Nephron (organoid): ENCODE measurements around the gene ZNF512B.
A peak's percentile ranks its signal among the peaks of the same experiment; 100 is the strongest.

Experiments used
- H3K27ac Mint-ChIP-seq, 3 experiments: 2 replicates each; pipeline ENCODE4 v1.8.0; 2020; ENCODE audit warnings: mixed read lengths in 3 of 3, mild to moderate bottlenecking in 2 of 3, moderate library complexity in 1 of 3
- H3K27me3 Mint-ChIP-seq: 2 replicates; pipeline ENCODE4 v1.8.0; 2021; ENCODE audit warnings: low read depth, mild to moderate bottlenecking, moderate library complexity, mixed read lengths
- H3K36me3 Mint-ChIP-seq: 2 replicates; pipeline ENCODE4 v1.8.0; 2020; ENCODE audit warnings: low read depth, mixed read lengths
- H3K4me1 Mint-ChIP-seq: 2 replicates; pipeline ENCODE4 v1.8.0; 2020; ENCODE audit warnings: mixed read lengths
- H3K4me3 Mint-ChIP-seq, 3 experiments: 2 replicates each; pipeline ENCODE4 v1.8.0; 2020; ENCODE audit warnings: mild to moderate bottlenecking in 3 of 3, mixed read lengths in 3 of 3, moderate library complexity in 2 of 3
- H3K9me3 Mint-ChIP-seq: 2 replicates; pipeline ENCODE4 v1.8.0; 2020; ENCODE audit warnings: mixed read lengths
- TF ChIP-seq, protein P1 (sequence below), 3 experiments: fragments of 200-600 bp; sonication (generic); IDR thresholded peaks; one replicate each; pipeline ENCODE4 v1.5.0; 2021; ENCODE audit warnings: antibody characterized with exemption in 3 of 3; ENCODE audit not compliant: unreplicated experiment in 3 of 3

Gene ZNF512B

GRCh38 chr20:64009811-64010387 lies 40.2 kb upstream of the ZNF512B start:
- no peak overlapping the region for H3K4me3 Mint-ChIP-seq
- H3K4me1 Mint-ChIP-seq, result no peaks in the 10 kb centered on the region
- peak overlapping the region in 1 of 3 experiments; percentile 51 for H3K27ac Mint-ChIP-seq
- H3K27me3 Mint-ChIP-seq, result no peaks in the 10 kb centered on the region
- H3K36me3 Mint-ChIP-seq, result peaks cover 69% of the 10 kb centered on the region
- TF ChIP-seq, protein P1, sequence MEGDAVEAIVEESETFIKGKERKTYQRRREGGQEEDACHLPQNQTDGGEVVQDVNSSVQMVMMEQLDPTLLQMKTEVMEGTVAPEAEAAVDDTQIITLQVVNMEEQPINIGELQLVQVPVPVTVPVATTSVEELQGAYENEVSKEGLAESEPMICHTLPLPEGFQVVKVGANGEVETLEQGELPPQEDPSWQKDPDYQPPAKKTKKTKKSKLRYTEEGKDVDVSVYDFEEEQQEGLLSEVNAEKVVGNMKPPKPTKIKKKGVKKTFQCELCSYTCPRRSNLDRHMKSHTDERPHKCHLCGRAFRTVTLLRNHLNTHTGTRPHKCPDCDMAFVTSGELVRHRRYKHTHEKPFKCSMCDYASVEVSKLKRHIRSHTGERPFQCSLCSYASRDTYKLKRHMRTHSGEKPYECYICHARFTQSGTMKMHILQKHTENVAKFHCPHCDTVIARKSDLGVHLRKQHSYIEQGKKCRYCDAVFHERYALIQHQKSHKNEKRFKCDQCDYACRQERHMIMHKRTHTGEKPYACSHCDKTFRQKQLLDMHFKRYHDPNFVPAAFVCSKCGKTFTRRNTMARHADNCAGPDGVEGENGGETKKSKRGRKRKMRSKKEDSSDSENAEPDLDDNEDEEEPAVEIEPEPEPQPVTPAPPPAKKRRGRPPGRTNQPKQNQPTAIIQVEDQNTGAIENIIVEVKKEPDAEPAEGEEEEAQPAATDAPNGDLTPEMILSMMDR (IDR thresholded peaks at IDR 0.05; ENCODE audit: unreplicated experiment in 3 of 3), result no peak
- peaks cover 8% of the 10 kb centered on the region for H3K9me3 Mint-ChIP-seq

- TF ChIP-seq, protein P1 (IDR thresholded peaks at IDR 0.05; ENCODE audit: unreplicated experiment in 3 of 3), result no peak
- Mint-ChIP-seq H3K4me3 (no peak overlapping the region), H3K27me3 (no peaks in the 10 kb centered on the region), H3K27ac (no peak overlapping the region), H3K9me3 (peaks cover 8% of the 10 kb centered on the region), H3K4me1 (no peaks in the 10 kb centered on the region), H3K36me3 (peaks cover 63% of the 10 kb centered on the region)
Measured at GRCh38 chr20:64006902-64007301, 37.2 kb upstream of the ZNF512B start.

DNA sequence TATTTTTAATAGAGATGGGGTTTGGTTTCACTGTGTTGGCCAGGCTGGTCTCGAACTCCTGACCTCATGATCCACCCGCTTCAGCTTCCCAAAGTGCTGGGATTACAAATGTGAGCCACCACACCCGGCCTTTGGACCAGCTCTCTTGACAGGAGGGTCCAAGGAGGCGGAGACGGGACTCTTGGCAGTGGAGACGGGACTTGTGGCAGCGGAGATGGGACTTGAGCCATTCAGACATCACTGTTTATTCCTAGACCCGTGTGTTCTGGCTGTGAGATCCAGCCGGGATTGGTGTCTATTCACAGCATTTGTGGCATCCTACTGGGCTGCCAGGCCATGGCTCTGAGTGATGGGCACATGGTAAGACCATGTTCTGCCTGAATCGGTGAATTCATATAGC lies 36.8 kb upstream of the ZNF512B start:
- Mint-ChIP-seq H3K36me3 (peaks cover 66% of the 10 kb centered on the region), H3K4me1 (no peaks in the 10 kb centered on the region), H3K27me3 (no peaks in the 10 kb centered on the region), H3K4me3 (no peak overlapping the region), H3K27ac (no peak overlapping the region), H3K9me3 (peaks cover 8% of the 10 kb centered on the region)
- TF ChIP-seq, protein P1 (IDR thresholded peaks at IDR 0.05; ENCODE audit: unreplicated experiment in 3 of 3), result no peak

DNA sequence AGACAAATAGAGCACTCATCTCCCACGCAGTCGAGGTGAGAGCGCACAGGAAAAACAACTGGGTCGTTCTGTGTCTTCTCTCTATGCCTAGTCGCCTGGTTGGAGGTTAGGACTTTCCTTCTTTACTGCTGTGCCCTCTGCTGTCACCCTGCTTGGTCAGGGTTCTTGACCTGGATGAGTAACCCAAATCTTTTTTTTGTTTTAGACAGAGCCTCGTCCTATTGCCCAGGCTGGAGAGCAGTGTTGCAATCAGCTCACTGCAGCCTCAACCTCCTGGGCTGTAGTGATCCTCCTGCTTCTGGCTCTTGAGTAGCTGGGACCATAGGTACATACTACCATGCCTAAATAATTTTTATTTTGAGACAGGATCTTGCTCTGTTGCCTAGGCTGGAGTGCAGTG lies 35.7 kb upstream of the ZNF512B start:
- Mint-ChIP-seq H3K9me3 (peaks cover 8% of the 10 kb centered on the region), H3K36me3 (peaks cover 61% of the 10 kb centered on the region), H3K27ac (peak overlapping the region in 2 of 3 experiments; percentile 39 to 53), H3K27me3 (no peaks in the 10 kb centered on the region), H3K4me3 (no peak overlapping the region), H3K4me1 (no peaks in the 10 kb centered on the region)
- TF ChIP-seq, protein P1 (IDR thresholded peaks at IDR 0.05; ENCODE audit: unreplicated experiment in 3 of 3), result no peak

GRCh38 chr20:64003960-64004725 lies 34.4 kb upstream of the ZNF512B start:
- peaks cover 8% of the 10 kb centered on the region for H3K9me3 Mint-ChIP-seq
- H3K4me3 Mint-ChIP-seq, result no peak overlapping the region
- peaks cover 59% of the 10 kb centered on the region for H3K36me3 Mint-ChIP-seq
- H3K27me3 Mint-ChIP-seq, result no peaks in the 10 kb centered on the region
- H3K4me1 Mint-ChIP-seq, result no peaks in the 10 kb centered on the region
- TF ChIP-seq, protein P1 (IDR thresholded peaks at IDR 0.05; ENCODE audit: unreplicated experiment in 3 of 3), result no peak
- H3K27ac Mint-ChIP-seq, result peak overlapping the region in 1 of 3 experiments; percentile 84
